GM18519 (cell line): Measurements from ENCODE around the gene C11orf42.

Source experiments
- ATAC-seq: cut with Tn5 transposase; IDR thresholded peaks from one replicate; pipeline ENCODE4 v1.9.1; 2021; ENCODE audit warnings: mild to moderate bottlenecking, moderate library complexity; ENCODE audit not compliant: unreplicated experiment, low FRiP score

The C11orf42 gene

GRCh38 chr11:6205366-6205765 is at the start of gene C11orf42:
Gene C11orf42 (plus strand): TSS chr11:6205557. CDS start chr11:6205616, 59 bp downstream.
- no peak for ATAC-seq

GRCh38 chr11:6156628-6157359 is 48.6 kb upstream of the C11orf42 start:
- no peak for ATAC-seq

- ATAC-seq: no peak
Measured at GRCh38 chr11:6170226-6170625, 35.1 kb upstream of the C11orf42 start, which contains the start of gene OR52B2. Gene OR52B2 (minus strand): TSS chr11:6170326. CDS start chr11:6170326, 0 bp downstream.

- ATAC-seq: no peak
Measured at GRCh38 chr11:6175440-6175839, 29.9 kb upstream of the C11orf42 start.

GRCh38 chr11:6191742-6192141 is 13.6 kb upstream of the C11orf42 start:
- no peak for ATAC-seq

- no peak for ATAC-seq
Measured at GRCh38 chr11:6194065-6194581, 11.2 kb upstream of the C11orf42 start.

- no peak for ATAC-seq
Measured at GRCh38 chr11:6196396-6196795, 9.0 kb upstream of the C11orf42 start.

- ATAC-seq: no peak
Measured at GRCh38 chr11:6197466-6198200, 7.7 kb upstream of the C11orf42 start.

GRCh38 chr11:6199174-6199810 is 6.1 kb upstream of the C11orf42 start, which contains the start of gene OR52W1:
Gene OR52W1 (plus strand): TSS chr11:6199224. CDS start chr11:6199224, 0 bp downstream.
- ATAC-seq: no peak

GRCh38 chr11:6200975-6201374 is 4.4 kb upstream of the C11orf42 start:
- ATAC-seq: no peak

GRCh38 chr11:6201481-6201880 is 3.9 kb upstream of the C11orf42 start:
- no peak for ATAC-seq

GRCh38 chr11:6202041-6202440 is 3.3 kb upstream of the C11orf42 start:
- no peak for ATAC-seq

- peak; percentile 39 for ATAC-seq
Measured at GRCh38 chr11:6203327-6203726, 2.0 kb upstream of the C11orf42 start.

- no peak for ATAC-seq
Measured at GRCh38 chr11:6204706-6205105, 651 bp upstream of the C11orf42 start.

- ATAC-seq: no peak
Measured at GRCh38 chr11:6206456-6207180, 1.3 kb downstream of the C11orf42 start.

- ATAC-seq: no peak
Measured at GRCh38 chr11:6209801-6210200, 4.4 kb downstream of the C11orf42 start.

GRCh38 chr11:6210274-6210955 is 5.1 kb downstream of the C11orf42 start:
- no peak for ATAC-seq

GRCh38 chr11:6214530-6214929 is 9.2 kb downstream of the C11orf42 start:
- no peak for ATAC-seq

GRCh38 chr11:6216501-6216900 is 11.1 kb downstream of the C11orf42 start:
- ATAC-seq: no peak

- ATAC-seq: no peak
Measured at GRCh38 chr11:6217722-6218121, 12.4 kb downstream of the C11orf42 start.
